HEK293 (cell line): ENCODE results near the gene FXYD5.

Experiments
- CTCF ChIA-PET: fragments of 350-600 bp; formaldehyde crosslinking; extraction: SDS; loops from one replicate; lab custom pipeline; 2021; ENCODE audit warnings: antibody characterized with exemption; lab: Yijun Ruan, JAX
- POLR2A ChIA-PET: fragments of 300-600 bp; formaldehyde crosslinking; extraction: SDS; loops from one replicate; lab custom pipeline; 2020; ENCODE audit warnings: antibody characterized with exemption, inconsistent platforms; lab: Yijun Ruan, JAX
- H3K27ac ChIP-seq: fragments of 200-500 bp; sonication (Bioruptor generic); 2 replicates; pipeline ENCODE4 v1.5.1; 2014; ENCODE audit warnings: low read depth, low read length, control low read depth, inconsistent platforms; ENCODE audit errors: extremely low read depth
- H3K36me3 ChIP-seq, 2 experiments: fragments of 200-500 bp in 1 of 2; sonication (Bioruptor generic) in 1 of 2; 1 replicate in 1 of 2; 2 replicates in 1 of 2; pipeline ENCODE4 v1.5.1; 2014 to 2017; ENCODE audit warnings: inconsistent platforms in 2 of 2, low read length in 2 of 2; ENCODE audit not compliant: control insufficient read depth in 2 of 2, insufficient read depth in 1 of 2
- H3K4me1 ChIP-seq: fragments of 200-500 bp; sonication (Bioruptor generic); 2 replicates; pipeline ENCODE4 v1.5.1; 2014; ENCODE audit warnings: mild to moderate bottlenecking, low read length, inconsistent platforms; ENCODE audit not compliant: control insufficient read depth, insufficient read depth
- H3K4me3 ChIP-seq: 2 replicates; pipeline ENCODE4 v1.5.1; 2011; ENCODE audit warnings: low read depth, mild to moderate bottlenecking, control low read depth, low read length, moderate library complexity
- H3K9me3 ChIP-seq: fragments of 200-500 bp; sonication (Bioruptor generic); 2 replicates; pipeline ENCODE4 v1.5.1; 2014; ENCODE audit warnings: low read depth, low read length, inconsistent platforms; ENCODE audit not compliant: control insufficient read depth, insufficient read depth
- KLF9 ChIP-seq: fragments of 450-650 bp; formaldehyde crosslinking; IDR thresholded peaks from 2 replicates; pipeline ENCODE4 v1.5.1; 2016; ENCODE audit warnings: missing biosample characterization, missing genetic modification characterization, low read depth
- SETDB1 ChIP-seq: IDR thresholded peaks from one replicate; pipeline ENCODE4 v1.6.1; 2017; ENCODE audit warnings: mild to moderate bottlenecking, low read length, moderate library complexity, mixed read lengths; ENCODE audit not compliant: insufficient read length
- ZBTB48 ChIP-seq: fragments of 450-650 bp; formaldehyde crosslinking; IDR thresholded peaks from 2 replicates; pipeline ENCODE4 v1.5.1; 2016; ENCODE audit warnings: missing biosample characterization, missing genetic modification characterization
- ZFP3 ChIP-seq: fragments of 450-650 bp; formaldehyde crosslinking; IDR thresholded peaks from 2 replicates; pipeline ENCODE4 v1.5.1; 2016; ENCODE audit warnings: low read depth, missing biosample characterization, missing genetic modification characterization
- ZFP41 ChIP-seq: fragments of 450-650 bp; formaldehyde crosslinking; IDR thresholded peaks from 2 replicates; pipeline ENCODE4 v1.5.1; 2016; ENCODE audit warnings: missing biosample characterization, missing genetic modification characterization, borderline replicate concordance
- ZNF366 ChIP-seq: fragments of 450-650 bp; formaldehyde crosslinking; conservative IDR thresholded peaks from 2 replicates; pipeline ENCODE4 v1.5.1; 2016; ENCODE audit warnings: missing biosample characterization, missing genetic modification characterization
- ZNF600 ChIP-seq: fragments of 450-650 bp; formaldehyde crosslinking; IDR thresholded peaks from 2 replicates; pipeline ENCODE4 v1.5.1; 2016; ENCODE audit warnings: missing biosample characterization, missing genetic modification characterization
- ZNF623 ChIP-seq: fragments of 450-650 bp; formaldehyde crosslinking; IDR thresholded peaks from 2 replicates; pipeline ENCODE4 v1.5.1; 2016; ENCODE audit warnings: missing biosample characterization, missing genetic modification characterization
- ZNF692 ChIP-seq: fragments of 450-650 bp; formaldehyde crosslinking; IDR thresholded peaks from 2 replicates; pipeline ENCODE4 v1.5.1; 2016; ENCODE audit warnings: missing biosample characterization, missing genetic modification characterization
- ZNF704 ChIP-seq: fragments of 450-650 bp; formaldehyde crosslinking; IDR thresholded peaks from 2 replicates; pipeline ENCODE4 v1.5.1; 2016; ENCODE audit warnings: missing biosample characterization, missing genetic modification characterization
- ZNF768 ChIP-seq: fragments of 450-650 bp; formaldehyde crosslinking; IDR thresholded peaks from 2 replicates; pipeline ENCODE4 v1.5.1; 2018; ENCODE audit warnings: missing biosample characterization, mild to moderate bottlenecking, missing genetic modification characterization

Gene FXYD5

GRCh38 chr19:35165200-35166058, 10.9 kb downstream of the FXYD5 start:
- no peak overlapping the region for H3K4me3 ChIP-seq
- CTCF ChIA-PET = interaction anchor here (3.6 kb wide), 1 partner anchor 11 kb away, joined by 10 read pairs; the partner anchor contains the start of gene FXYD5
- peaks cover 9% of the 10 kb centered on the region for H3K9me3 ChIP-seq
- H3K36me3 ChIP-seq = peaks cover 35 to 91% of the 10 kb centered on the region in 2 experiments
- no peaks in the 10 kb centered on the region for H3K4me1 ChIP-seq
- POLR2A ChIA-PET = no interaction called here
- TF ChIP-seq ZBTB48 (tag by site-specific recombination) = no peak
- TF ChIP-seq ZNF623 (tag by site-specific recombination) = peak; percentile 93
- TF ChIP-seq KLF9 = no peak
- no peak overlapping the region for H3K27ac ChIP-seq

- ChIA-PET POLR2A (no interaction called here), CTCF (interaction anchor here (0.6 to 3.6 kb wide), 5 partner anchors 12 to 329 kb away, joined by 3 to 10 read pairs (median 6); partner anchors contain the start of genes FXYD5 and LGI4)
- TF ChIP-seq SETDB1 = peak; percentile 78
- TF ChIP-seq ZNF692 (tag by site-specific recombination) = no peak
- Histone ChIP-seq H3K36me3 (peaks cover 28 to 84% of the 10 kb centered on the region in 2 experiments), H3K27ac (no peak overlapping the region), H3K4me3 (no peak overlapping the region), H3K4me1 (no peaks in the 10 kb centered on the region), H3K9me3 (peaks cover 9% of the 10 kb centered on the region)
Measured at GRCh38 chr19:35166100-35167063, 11.8 kb downstream of the FXYD5 start.

GRCh38 chr19:35167251-35168119, 12.9 kb downstream of the FXYD5 start:
- H3K4me1 ChIP-seq = no peaks in the 10 kb centered on the region
- TF ChIP-seq ZNF366 (tag by site-specific recombination) (no peak), ZNF768 (tag by site-specific recombination) (0 out of 2 replicates have a peak, but pooled peaks have one; percentile 31)
- TF ChIP-seq, all 188 proteins: peak for 1
- H3K27ac ChIP-seq = no peak overlapping the region
- CTCF ChIA-PET = interaction anchor here (0.6 to 3.6 kb wide), 7 partner anchors 11 to 328 kb away, joined by 3 to 10 read pairs (median 5); partner anchors contain the start of genes FXYD5 and LGI4
- H3K4me3 ChIP-seq = no peak overlapping the region
- H3K36me3 ChIP-seq = peaks cover 26 to 73% of the 10 kb centered on the region in 2 experiments
- peaks cover 5% of the 10 kb centered on the region; the same call in 1 of the 2 replicates for H3K9me3 ChIP-seq
- POLR2A ChIA-PET = no interaction called here

- POLR2A ChIA-PET = no interaction called here
- CTCF ChIA-PET = interaction anchor here (1.3 to 3.6 kb wide), 4 partner anchors 12 to 327 kb away, joined by 4 to 10 read pairs (median 6); partner anchors contain the start of gene FXYD5
- TF ChIP-seq ZNF704 (tag by site-specific recombination) (no peak), ZFP41 (tag by site-specific recombination) (no peak), ZNF600 (tag by site-specific recombination) (no peak), ZFP3 (no peak)
Measured at GRCh38 chr19:35168196-35168595, 13.7 kb downstream of the FXYD5 start.

More at GRCh38 chr19:35168196-35168595, 13.7 kb downstream of the FXYD5 start:
- peaks cover 23 to 65% of the 10 kb centered on the region in 2 experiments for H3K36me3 ChIP-seq
- peaks cover 5% of the 10 kb centered on the region; the same call in 1 of the 2 replicates for H3K9me3 ChIP-seq
- no peak overlapping the region for H3K27ac ChIP-seq
- H3K4me3 ChIP-seq = no peak overlapping the region
- no peaks in the 10 kb centered on the region for H3K4me1 ChIP-seq
